Natural killer cell (primary cell): Measurements from ENCODE around the gene PUDP. TPM values are rescaled to one million over a fixed set of nuclear protein-coding genes. Genes with fewer than 3 reads are reported as not detected.

Experiments
- ATAC-seq, 3 donors: fragments of 150-1000 bp in 2 of 3; fragments of 200-7000 bp in 1 of 3; cut with Tn5 transposase; 1 replicate in 1 of 3; 2 replicates in 2 of 3; pipeline ENCODE4 v1.10.0; 2021; ENCODE audit warnings: mild to moderate bottlenecking in 2 of 3, moderate library complexity in 2 of 3
- DNase-seq, 2 donors: peaks; one replicate each; pipeline versions ENCODE4 v3.0.0 to v3.0.0-alpha.2; 2013 to 2021; ENCODE audit warnings: mixed read lengths in 1 of 2
- H3K27ac ChIP-seq: one replicate; pipeline ENCODE4 v1.5.1; 2013; ENCODE audit warnings: mild to moderate bottlenecking, low read length
- H3K27me3 ChIP-seq: one replicate; pipeline ENCODE4 v1.6.1; 2013; ENCODE audit warnings: low read length; ENCODE audit not compliant: control insufficient read depth, insufficient read depth
- H3K36me3 ChIP-seq: one replicate; pipeline ENCODE4 v1.6.1; 2013; ENCODE audit warnings: low read length; ENCODE audit not compliant: control insufficient read depth, insufficient read depth
- H3K4me1 ChIP-seq: one replicate; pipeline ENCODE4 v1.6.1; 2013; ENCODE audit warnings: low read length; ENCODE audit not compliant: control insufficient read depth, insufficient read depth
- H3K4me3 ChIP-seq: one replicate; pipeline ENCODE4 v1.5.1; 2013; ENCODE audit warnings: low read length
- H3K9me3 ChIP-seq: one replicate; pipeline ENCODE4 v1.6.1; 2013; ENCODE audit warnings: low read length; ENCODE audit not compliant: control insufficient read depth, insufficient read depth
- H3K27ac Mint-ChIP-seq, 2 donors: one replicate each; pipeline ENCODE4 v1.8.0; 2022; ENCODE audit warnings: mild to moderate bottlenecking in 2 of 2, mixed read lengths in 2 of 2, moderate library complexity in 1 of 2
- H3K27me3 Mint-ChIP-seq, 2 donors: one replicate each; pipeline ENCODE4 v1.8.0; 2022; ENCODE audit warnings: low read depth in 2 of 2, mixed read lengths in 2 of 2
- H3K36me3 Mint-ChIP-seq: one replicate; pipeline ENCODE4 v1.8.0; 2022; ENCODE audit warnings: mixed read lengths
- H3K4me1 Mint-ChIP-seq, 2 donors: one replicate each; pipeline ENCODE4 v1.8.0; 2022; ENCODE audit warnings: mixed read lengths in 2 of 2
- H3K4me3 Mint-ChIP-seq: one replicate; pipeline ENCODE4 v1.8.0; 2022; ENCODE audit warnings: mild to moderate bottlenecking, moderate library complexity, mixed read lengths
- H3K9me3 Mint-ChIP-seq, 2 donors: one replicate each; pipeline ENCODE4 v1.8.0; 2022; ENCODE audit warnings: mixed read lengths in 2 of 2
- CTCF ChIP-seq: fragments of 200-600 bp; IDR thresholded peaks from one replicate; pipeline ENCODE4 v1.8.0; 2022; ENCODE audit warnings: antibody characterized with exemption
- WGBS: methylation state at CpG from one replicate; pipeline ENCODE4 v1.1.7; 2013; ENCODE audit warnings: missing lambda C conversion rate; ENCODE audit not compliant: insufficient coverage; 5-methylcytosine and 5-hydroxymethylcytosine counted together
- intact Hi-C: fragments of 100-400 bp; cut with micrococcal nuclease; formaldehyde crosslinking; loops from one replicate; pipeline ENCODE4 v1.14.2; 2022
- total RNA-seq, 4 donors: library from RNA; stranded (reverse); fragments of 120-200 nt in 1 of 4; gene quantifications; one replicate each; pipeline versions ENCODE4 v1.2.3 to v1.2.4, GENCODE V29; 2013 to 2022

PUDP gene
- total RNA-seq, 3 donors from 2014 or later (not counting 1 experiment from before 2014, with no cell fraction given) = 5.4 to 11.4 (median 5.6) TPM

DNA sequence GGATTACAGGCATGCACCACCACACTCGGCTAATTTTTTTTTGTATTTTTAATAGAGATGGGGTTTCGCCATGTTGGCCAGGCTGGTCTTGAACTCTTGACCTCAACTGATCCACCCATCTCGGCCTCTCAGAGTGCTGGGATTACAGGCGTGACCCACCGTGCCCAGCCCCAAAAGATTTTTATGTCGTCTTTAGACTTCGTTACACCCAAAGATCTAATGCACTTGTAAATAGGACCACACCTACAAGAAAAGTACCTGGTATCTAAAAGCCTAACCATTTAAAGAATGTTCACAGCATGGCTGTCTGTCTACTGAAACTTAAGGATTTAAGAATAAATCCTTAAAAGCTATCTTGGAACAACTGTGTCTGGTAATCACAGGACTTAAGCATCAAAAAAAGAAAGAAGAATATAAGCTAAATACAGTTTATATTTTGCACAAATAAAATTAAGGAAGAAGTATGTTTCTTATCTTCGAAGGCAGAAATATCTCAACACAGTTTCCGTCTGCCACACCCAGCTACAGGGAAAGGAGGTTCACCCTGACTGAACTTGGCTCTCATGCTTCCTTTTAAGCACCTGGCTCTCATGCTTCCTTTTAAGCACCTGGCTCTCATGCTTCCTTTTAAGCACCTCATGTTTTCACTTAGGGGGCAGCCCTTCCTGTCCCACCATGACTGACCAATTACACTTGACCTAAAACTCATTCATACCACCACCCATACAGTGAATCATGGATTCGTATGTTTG is 92.4 kb downstream of the PUDP start:
- Mint-ChIP-seq H3K9me3 (no peaks in the 10 kb centered on the region), H3K27ac (no peak overlapping the region), H3K4me3 (no peak overlapping the region), H3K36me3 (peaks cover 8% of the 10 kb centered on the region), H3K27me3 (no peaks in the 10 kb centered on the region), H3K4me1 (peaks cover 20 to 21% of the 10 kb centered on the region in 2 donors)
- WGBS = 81% methylated on average over 6 of the region's 10 CpGs
- no peak for TF ChIP-seq CTCF
- H3K4me3 ChIP-seq = no peak overlapping the region
- H3K4me1 ChIP-seq = peaks cover 4% of the 10 kb centered on the region
- H3K27ac ChIP-seq = no peak overlapping the region
- no peak for ATAC-seq
- intact Hi-C loops = no loop called here
- H3K27me3 ChIP-seq = no peaks in the 10 kb centered on the region
- no peaks in the 10 kb centered on the region for H3K36me3 ChIP-seq
- H3K9me3 ChIP-seq = no peaks in the 10 kb centered on the region
- DNase-seq = no peak

DNA sequence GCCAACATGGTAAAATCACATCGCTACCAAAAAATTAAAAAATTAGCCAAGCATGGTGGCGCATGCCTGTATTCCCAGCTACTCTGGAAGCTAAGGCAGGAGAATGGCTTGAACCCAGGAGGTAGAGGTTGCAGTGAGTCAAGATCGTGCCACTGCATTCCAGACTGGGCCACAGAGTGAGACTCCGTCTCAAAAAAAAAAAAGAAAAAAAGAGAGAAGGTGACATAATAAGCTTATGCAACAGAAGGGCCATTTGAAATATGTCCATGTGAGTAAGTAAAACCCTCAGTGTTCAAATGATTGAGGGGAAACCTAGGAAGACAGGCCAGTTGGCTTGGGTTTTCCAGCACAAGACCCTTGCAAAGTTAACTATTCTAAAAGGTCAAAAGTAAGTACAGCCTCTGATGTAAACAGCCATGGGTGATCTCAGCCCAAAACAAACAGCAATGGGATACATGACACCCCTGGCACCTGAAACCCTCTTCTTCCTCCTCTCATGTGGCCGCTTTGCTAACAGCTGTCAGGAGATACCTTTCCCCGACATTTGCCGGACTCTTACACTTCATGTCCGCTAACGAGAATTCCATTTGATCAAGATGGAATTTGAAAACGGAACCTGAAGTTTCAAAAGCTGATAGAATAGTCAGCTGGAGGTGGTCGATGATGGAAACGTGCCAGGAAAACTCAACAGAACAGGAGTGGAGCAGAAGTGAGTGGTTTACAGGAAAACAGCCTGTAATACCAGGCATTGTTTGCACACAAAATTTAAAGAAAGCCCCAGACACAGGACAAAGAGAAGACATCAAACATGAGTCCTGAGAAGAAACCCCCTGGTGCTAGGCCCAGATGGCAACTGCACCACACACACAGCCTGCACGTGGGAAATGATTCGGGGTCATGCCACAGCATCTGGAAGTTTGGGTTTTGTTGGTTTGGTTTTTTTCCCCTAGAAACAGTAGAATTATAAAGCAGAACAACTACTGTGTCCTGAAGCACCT is 93.4 kb downstream of the PUDP start:
- no peak overlapping the region for H3K27ac ChIP-seq
- no peak overlapping the region for H3K4me3 Mint-ChIP-seq
- peaks cover 4% of the 10 kb centered on the region for H3K36me3 ChIP-seq

DNA sequence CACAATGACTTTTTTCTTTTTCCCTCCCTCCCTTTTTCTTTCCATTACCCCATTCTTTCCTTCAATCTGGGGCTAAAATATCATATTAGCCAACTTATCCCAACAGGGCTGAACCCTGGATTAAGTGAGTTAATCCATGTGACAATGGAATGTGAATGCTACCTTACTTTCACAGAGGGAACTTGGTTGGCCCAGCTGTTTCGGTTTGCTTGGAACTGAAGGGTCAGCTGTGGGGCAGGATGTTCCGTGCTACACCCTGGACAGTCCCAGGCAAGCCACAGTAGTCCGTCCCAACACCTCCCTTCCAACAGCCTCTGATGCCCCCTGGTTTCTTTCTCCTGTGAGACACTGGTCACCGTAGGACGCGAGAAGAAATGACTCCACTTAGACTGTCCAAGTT is 95.4 kb downstream of the PUDP start:
- Mint-ChIP-seq H3K27ac (no peak overlapping the region), H3K27me3 (no peaks in the 10 kb centered on the region), H3K4me3 (no peak overlapping the region), H3K9me3 (no peaks in the 10 kb centered on the region), H3K36me3 (no peaks in the 10 kb centered on the region), H3K4me1 (peaks cover 5 to 6% of the 10 kb centered on the region in 2 donors)
- Histone ChIP-seq H3K27ac (no peak overlapping the region), H3K4me1 (no peaks in the 10 kb centered on the region), H3K27me3 (no peaks in the 10 kb centered on the region), H3K36me3 (peaks cover 4% of the 10 kb centered on the region), H3K4me3 (no peak overlapping the region), H3K9me3 (no peaks in the 10 kb centered on the region)
- DNase-seq (no peak), ATAC-seq (no peak)
- intact Hi-C loops = no loop called here
- 100% methylated on average over 6 of the region's 6 CpGs for WGBS
- no peak for TF ChIP-seq CTCF

More for the DNA sequence above, 93.4 kb downstream of the PUDP start:
- 96% methylated on average over 10 of the region's 14 CpGs for WGBS
- intact Hi-C loops = no loop called here
- ATAC-seq (no peak), DNase-seq (no peak)
- Histone ChIP-seq H3K4me1 (no peaks in the 10 kb centered on the region), H3K9me3 (no peaks in the 10 kb centered on the region), H3K27me3 (no peaks in the 10 kb centered on the region), H3K4me3 (no peak overlapping the region)
- Mint-ChIP-seq H3K27ac (no peak overlapping the region), H3K27me3 (no peaks in the 10 kb centered on the region), H3K36me3 (peaks cover 8% of the 10 kb centered on the region), H3K9me3 (no peaks in the 10 kb centered on the region), H3K4me1 (peaks cover 17% of the 10 kb centered on the region in 2 donors)
- no peak for TF ChIP-seq CTCF
